Erythroblast (primary cell): ENCODE results near the gene KCNT1.

Experiments
- DNase-seq, 2 experiments: peaks; one replicate each; lab custom pipeline; 2025; lab: John Stamatoyannopoulos, UW
- GATA1 ChIP-seq: IDR thresholded peaks from 2 replicates; pipeline ENCODE4 v1.6.1; 2011; ENCODE audit warnings: low read depth, mild to moderate bottlenecking, control low read depth, low read length, moderate library complexity
- POLR2A ChIP-seq: IDR thresholded peaks from 2 replicates; pipeline ENCODE4 v1.6.1; 2011; ENCODE audit warnings: mild to moderate bottlenecking, low read length

The KCNT1 gene

GRCh38 chr9:135681161-135681560 lies 20.8 kb upstream of the KCNT1 start:
- DNase-seq: no peak
- no peak for TF ChIP-seq POLR2A
- no peak for TF ChIP-seq GATA1

- TF ChIP-seq GATA1 (no peak), POLR2A (no peak)
- no peak for DNase-seq
These were observed 18.5 kb upstream of the KCNT1 start for GRCh38 chr9:135683401-135684034.

- no peak for TF ChIP-seq POLR2A
- TF ChIP-seq GATA1: no peak
- DNase-seq: no peak
These were observed 17.3 kb upstream of the KCNT1 start for GRCh38 chr9:135684691-135685090.

- no peak for DNase-seq
- no peak for TF ChIP-seq GATA1
- TF ChIP-seq POLR2A: no peak
These were observed 14.8 kb upstream of the KCNT1 start for GRCh38 chr9:135687216-135687615.

- DNase-seq: no peak
- TF ChIP-seq GATA1 (no peak), POLR2A (no peak)
These were observed 13.0 kb upstream of the KCNT1 start for GRCh38 chr9:135689011-135689410.

- no peak for DNase-seq
- TF ChIP-seq GATA1: no peak
- no peak for TF ChIP-seq POLR2A
These were observed 11.0 kb upstream of the KCNT1 start for GRCh38 chr9:135690836-135691570.

GRCh38 chr9:135692410-135692809 lies 9.6 kb upstream of the KCNT1 start:
- TF ChIP-seq GATA1 (no peak), POLR2A (no peak)
- DNase-seq: no peak

- no peak for TF ChIP-seq POLR2A
- no peak for TF ChIP-seq GATA1
- no peak for DNase-seq
These were observed 8.7 kb upstream of the KCNT1 start for GRCh38 chr9:135693265-135693664.

- TF ChIP-seq POLR2A: no peak
- TF ChIP-seq GATA1: no peak
- no peak for DNase-seq
These were observed 8.2 kb upstream of the KCNT1 start for GRCh38 chr9:135693771-135694170.

- DNase-seq: no peak
- TF ChIP-seq POLR2A: no peak
- no peak for TF ChIP-seq GATA1
These were observed 7.6 kb upstream of the KCNT1 start for GRCh38 chr9:135694414-135694813.

GRCh38 chr9:135695036-135695435 lies 6.9 kb upstream of the KCNT1 start:
- no peak for DNase-seq
- TF ChIP-seq GATA1: no peak
- TF ChIP-seq POLR2A: no peak

- no peak for DNase-seq
- TF ChIP-seq POLR2A (no peak), GATA1 (no peak)
These were observed 6.3 kb upstream of the KCNT1 start for GRCh38 chr9:135695642-135696041.

- no peak for TF ChIP-seq GATA1
- no peak for TF ChIP-seq POLR2A
- DNase-seq: no peak
These were observed 5.5 kb upstream of the KCNT1 start for GRCh38 chr9:135696446-135696845.

GRCh38 chr9:135697226-135697625 lies 4.8 kb upstream of the KCNT1 start:
- TF ChIP-seq POLR2A (no peak), GATA1 (no peak)
- DNase-seq: no peak
